Ectodermal cell (in vitro differentiated cells): ENCODE data around the gene DCC.

ENCODE experiments used
- H3K27ac ChIP-seq: 2 replicates; pipeline ENCODE4 v1.7.0; 2013; ENCODE audit warnings: mild to moderate bottlenecking, low read depth, low read length; ENCODE audit not compliant: insufficient read depth, poor library complexity, severe bottlenecking
- H3K27me3 ChIP-seq: 2 replicates; pipeline ENCODE4 v1.7.0; 2013; ENCODE audit warnings: mild to moderate bottlenecking, low read length; ENCODE audit not compliant: insufficient read depth, control insufficient read depth, poor library complexity, severe bottlenecking
- H3K36me3 ChIP-seq: one replicate; pipeline ENCODE4 v1.7.0; 2013; ENCODE audit warnings: low read length; ENCODE audit not compliant: control insufficient read depth, insufficient read depth
- H3K4me1 ChIP-seq: one replicate; pipeline ENCODE4 v1.7.0; 2013; ENCODE audit warnings: low read length; ENCODE audit not compliant: control insufficient read depth, insufficient read depth
- H3K4me3 ChIP-seq: 2 replicates; pipeline ENCODE4 v1.7.0; 2013; ENCODE audit warnings: low read depth, low read length, control low read depth; ENCODE audit not compliant: insufficient read depth
- H3K9me3 ChIP-seq: 2 replicates; pipeline ENCODE4 v1.7.0; 2013; ENCODE audit warnings: mild to moderate bottlenecking, low read length, moderate library complexity; ENCODE audit not compliant: control insufficient read depth
- WGBS, 2 experiments: methylation state at CpG; one replicate each; pipeline ENCODE4 v1.1.7; 2013; ENCODE audit warnings: missing lambda C conversion rate in 2 of 2; 5-methylcytosine and 5-hydroxymethylcytosine counted together

The DCC gene

DNA sequence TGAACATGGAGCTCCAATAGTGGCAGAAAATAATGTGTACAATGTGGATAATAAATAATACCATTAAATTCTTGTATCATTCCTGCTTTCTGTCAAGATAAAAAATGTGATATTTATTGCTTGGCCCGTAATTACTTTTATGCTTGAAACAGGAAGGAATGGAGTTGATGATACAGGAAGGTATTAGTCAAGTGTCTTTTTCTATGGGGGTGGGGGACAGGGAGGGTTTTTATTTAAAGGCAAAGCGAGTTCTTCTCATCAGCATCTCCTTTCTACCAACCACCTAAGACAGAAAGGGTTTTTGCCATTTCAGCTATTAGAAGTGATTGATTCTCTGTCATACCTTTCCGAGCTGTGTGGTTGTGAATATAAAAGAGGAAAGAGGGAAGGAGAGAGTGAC, 135.3 kb downstream of the DCC start:
- H3K27ac ChIP-seq: no peak overlapping the region
- no peak overlapping the region for H3K4me3 ChIP-seq
- peaks cover 5% of the 10 kb centered on the region for H3K9me3 ChIP-seq
- H3K36me3 ChIP-seq: no peaks in the 10 kb centered on the region
- no peaks in the 10 kb centered on the region for H3K27me3 ChIP-seq
- no peaks in the 10 kb centered on the region for H3K4me1 ChIP-seq
- WGBS, 2 experiments: 91 to 96% methylated on average over 2 of the region's 3 CpGs

DNA sequence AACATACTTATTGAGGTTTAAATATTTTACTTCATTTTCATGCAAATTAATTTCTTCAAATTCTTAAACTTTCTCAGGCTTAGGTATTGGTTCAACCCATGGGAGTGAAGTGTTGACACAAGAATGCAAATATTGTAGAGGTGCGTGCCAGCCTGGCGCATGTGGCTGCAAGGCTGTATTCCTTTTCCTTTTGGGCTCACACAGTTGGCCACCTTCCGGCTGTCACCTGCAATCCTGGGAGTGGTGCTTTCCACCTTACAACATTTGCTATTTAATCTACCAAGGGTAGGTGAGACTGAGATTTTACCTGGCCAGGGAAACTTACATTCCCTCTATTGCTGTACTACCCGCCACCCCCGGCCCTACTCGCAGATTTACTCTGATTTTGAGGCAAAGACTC, 141.1 kb downstream of the DCC start:
- peaks cover 5% of the 10 kb centered on the region for H3K9me3 ChIP-seq
- H3K36me3 ChIP-seq: no peaks in the 10 kb centered on the region
- 91 to 94% methylated on average over 6 of the region's 6 CpGs for WGBS, 2 experiments

DNA sequence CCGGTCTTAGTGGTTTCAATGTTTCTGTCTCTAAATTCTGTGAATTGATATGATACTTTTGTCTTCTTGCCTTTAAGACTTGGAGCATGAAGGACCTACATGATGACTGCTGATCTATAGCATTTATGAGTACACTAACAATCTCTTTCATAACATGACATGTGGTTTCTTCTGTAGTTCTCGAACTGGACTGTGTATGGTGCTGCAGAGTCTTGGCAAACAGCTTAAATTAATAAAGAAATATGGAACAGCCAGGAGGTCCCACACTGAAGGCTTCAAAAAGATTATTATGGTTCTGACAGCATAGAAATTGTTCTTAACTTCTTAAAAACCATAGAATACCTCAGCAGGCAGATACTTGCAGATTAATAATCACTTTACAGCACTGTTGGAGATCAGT, 145.0 kb downstream of the DCC start:
- 91 to 92% methylated on average over 2 of the region's 2 CpGs for WGBS, 2 experiments

More for the DNA sequence above, 141.1 kb downstream of the DCC start:
- Histone ChIP-seq H3K4me3 (no peak overlapping the region), H3K27ac (no peak overlapping the region), H3K27me3 (no peaks in the 10 kb centered on the region), H3K4me1 (no peaks in the 10 kb centered on the region)

DNA sequence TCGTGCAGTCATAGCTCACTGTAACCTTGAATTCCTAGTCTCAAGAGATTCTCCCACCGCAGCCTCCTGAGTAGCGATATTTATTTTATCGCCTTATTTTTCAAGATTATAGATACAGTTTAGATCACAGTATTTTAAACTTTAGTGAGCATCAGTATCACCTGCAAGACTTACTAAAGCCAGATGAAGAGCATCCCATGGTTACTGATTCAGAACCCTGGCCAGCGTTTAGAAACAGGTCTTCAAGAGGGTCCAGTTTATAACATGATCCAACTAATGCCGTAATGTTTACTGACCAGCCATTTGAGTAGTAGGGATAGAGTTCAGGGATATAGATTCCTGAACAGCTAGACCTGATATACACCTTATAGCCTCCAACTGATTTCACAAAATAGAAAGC, 146.1 kb downstream of the DCC start:
- H3K9me3 ChIP-seq: no peaks in the 10 kb centered on the region
- no peaks in the 10 kb centered on the region for H3K36me3 ChIP-seq
- H3K27me3 ChIP-seq: no peaks in the 10 kb centered on the region
- H3K4me1 ChIP-seq: no peaks in the 10 kb centered on the region
- no peak overlapping the region for H3K27ac ChIP-seq
- 90 to 97% methylated on average over 6 of the region's 6 CpGs for WGBS, 2 experiments
- no peak overlapping the region for H3K4me3 ChIP-seq

More for the DNA sequence above, 145.0 kb downstream of the DCC start:
- Histone ChIP-seq H3K36me3 (no peaks in the 10 kb centered on the region), H3K4me3 (no peak overlapping the region), H3K9me3 (no peaks in the 10 kb centered on the region), H3K27ac (no peak overlapping the region), H3K4me1 (no peaks in the 10 kb centered on the region), H3K27me3 (no peaks in the 10 kb centered on the region)

DNA sequence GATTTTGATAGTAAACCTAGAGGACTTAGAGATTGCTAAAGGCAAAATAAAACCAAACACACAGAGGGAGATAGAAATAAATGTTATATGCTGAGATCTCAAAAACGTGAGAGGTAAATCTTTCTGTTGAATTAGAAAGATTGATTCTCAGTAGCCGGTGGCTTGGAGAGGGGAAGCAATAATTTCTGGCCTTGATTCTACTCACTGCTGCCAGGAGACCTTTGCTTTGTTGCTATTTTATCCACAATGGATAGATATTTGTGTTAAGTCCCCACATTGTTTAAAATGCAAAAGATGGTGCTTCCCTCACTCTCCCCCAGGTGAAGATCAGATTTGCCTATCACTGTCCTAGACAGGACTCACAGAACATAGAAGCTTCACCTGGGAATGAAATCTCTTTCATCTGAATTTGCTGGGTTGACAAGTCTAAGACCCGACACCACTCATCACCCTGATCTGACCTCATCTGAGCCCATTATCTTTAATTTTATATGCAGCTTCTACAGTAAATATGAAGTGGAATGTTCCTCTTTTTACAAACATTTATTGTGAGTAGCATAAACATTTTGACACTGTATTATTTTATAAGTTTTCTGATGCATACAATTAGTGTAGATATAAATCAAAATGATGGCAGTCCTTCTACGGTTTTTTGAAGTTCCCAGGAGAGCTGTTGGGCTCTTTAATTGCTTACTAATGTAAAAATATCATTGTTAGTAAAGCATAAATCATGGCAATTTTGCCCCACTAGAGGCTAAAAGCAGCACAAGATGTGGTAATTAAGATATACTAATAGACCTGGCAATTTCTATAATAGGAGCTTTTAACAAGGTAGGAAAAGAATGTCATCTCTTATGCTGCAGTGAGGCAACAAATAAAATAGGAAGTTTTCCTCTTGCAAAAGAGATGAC, 149.7 kb downstream of the DCC start:
- no peak overlapping the region for H3K27ac ChIP-seq
- 91% methylated on average over 2 to 3 of the region's 4 CpGs for WGBS, 2 experiments
- H3K9me3 ChIP-seq: no peaks in the 10 kb centered on the region
- no peaks in the 10 kb centered on the region for H3K36me3 ChIP-seq
- H3K27me3 ChIP-seq: no peaks in the 10 kb centered on the region
- H3K4me1 ChIP-seq: no peaks in the 10 kb centered on the region
- H3K4me3 ChIP-seq: no peak overlapping the region

DNA sequence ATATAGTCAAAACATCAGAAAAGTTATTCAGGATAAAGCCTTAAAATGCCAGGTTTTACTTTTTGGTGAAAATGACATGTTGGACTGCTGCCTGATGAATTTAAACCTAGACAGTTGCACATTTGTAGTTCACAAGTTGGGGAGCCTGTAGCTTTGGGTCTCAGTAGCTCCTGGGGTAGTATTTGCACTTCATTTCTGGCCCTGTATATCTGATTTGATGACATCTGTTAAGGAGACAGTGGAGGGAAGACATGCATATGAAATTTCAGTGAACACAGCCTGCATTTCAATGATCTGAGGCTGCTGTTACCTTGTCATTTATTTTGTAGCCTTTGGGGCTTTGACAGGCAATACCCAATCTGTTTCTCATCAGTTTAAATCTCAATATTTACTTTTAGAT, 156.4 kb downstream of the DCC start:
- H3K9me3 ChIP-seq: no peaks in the 10 kb centered on the region
- no peaks in the 10 kb centered on the region for H3K4me1 ChIP-seq
- H3K36me3 ChIP-seq: no peaks in the 10 kb centered on the region
- no peaks in the 10 kb centered on the region for H3K27me3 ChIP-seq
- no peak overlapping the region for H3K4me3 ChIP-seq
- H3K27ac ChIP-seq: no peak overlapping the region

DNA sequence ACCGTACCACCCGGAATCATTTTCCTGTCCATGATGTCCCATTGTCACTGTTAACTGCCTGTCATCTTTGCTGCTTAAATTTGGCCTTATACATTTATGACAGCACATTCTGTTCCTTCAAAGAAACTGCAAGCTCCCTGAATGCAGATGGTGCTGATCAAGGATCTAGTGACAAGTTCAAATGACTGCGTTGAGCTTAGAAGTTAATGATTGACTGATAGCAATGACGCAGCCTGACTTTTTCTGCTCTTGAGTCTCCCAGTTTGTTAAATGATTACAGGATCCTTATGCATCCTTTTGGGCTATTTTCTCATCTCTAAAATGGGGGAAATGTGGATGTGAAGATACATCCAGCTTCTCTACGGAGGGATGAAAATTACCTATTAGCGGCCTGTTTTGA, 159.0 kb downstream of the DCC start:
- H3K36me3 ChIP-seq: no peaks in the 10 kb centered on the region
- WGBS, 2 experiments: 77 to 81% methylated on average over 6 of the region's 6 CpGs
- H3K27ac ChIP-seq: no peak overlapping the region
- no peaks in the 10 kb centered on the region for H3K9me3 ChIP-seq
- no peaks in the 10 kb centered on the region for H3K4me1 ChIP-seq
- H3K4me3 ChIP-seq: no peak overlapping the region
- H3K27me3 ChIP-seq: no peaks in the 10 kb centered on the region

DNA sequence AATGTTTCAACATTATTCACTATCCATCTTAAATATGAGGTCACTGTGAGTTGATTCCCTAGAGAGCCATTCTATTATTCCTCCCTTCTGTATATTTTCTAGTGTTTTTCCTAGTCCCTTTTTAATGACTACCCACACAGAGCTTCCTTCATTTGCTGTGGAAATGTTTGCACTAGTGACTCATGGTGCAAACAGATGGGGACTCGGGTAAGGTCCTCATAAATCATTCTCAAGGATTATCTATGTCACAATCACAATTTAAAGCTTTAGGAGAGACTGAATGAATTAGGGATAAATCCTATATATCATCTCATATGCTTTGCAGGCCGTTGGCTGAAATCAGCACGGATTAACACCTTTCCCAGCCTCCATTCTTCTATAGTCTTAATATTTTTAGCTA, 159.6 kb downstream of the DCC start:
- no peaks in the 10 kb centered on the region for H3K9me3 ChIP-seq
- no peak overlapping the region for H3K27ac ChIP-seq
- WGBS, 2 experiments: 88 to 100% methylated on average over 3 of the region's 3 CpGs
- no peaks in the 10 kb centered on the region for H3K36me3 ChIP-seq
- no peak overlapping the region for H3K4me3 ChIP-seq
- no peaks in the 10 kb centered on the region for H3K27me3 ChIP-seq
- no peaks in the 10 kb centered on the region for H3K4me1 ChIP-seq

DNA sequence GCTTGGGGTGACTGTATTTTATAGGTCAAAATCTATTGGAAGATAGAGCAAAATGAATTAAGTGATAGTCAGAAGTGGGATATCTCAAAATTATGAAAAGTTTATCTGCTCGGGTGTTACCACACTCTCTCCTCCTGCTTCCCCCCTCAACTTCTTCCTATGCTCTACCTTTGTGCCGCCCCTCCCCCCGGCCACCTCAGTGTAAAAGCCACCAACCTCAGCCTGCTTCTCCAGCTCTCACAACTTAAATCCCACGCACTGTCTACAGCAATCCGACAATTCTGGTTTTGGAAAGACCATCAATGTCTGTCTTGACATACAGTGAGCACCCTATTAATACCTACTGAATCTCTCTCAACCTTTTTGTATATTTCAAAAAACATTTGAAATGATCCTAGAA, 164.6 kb downstream of the DCC start:
- Histone ChIP-seq H3K27ac (no peak overlapping the region), H3K36me3 (no peaks in the 10 kb centered on the region), H3K4me3 (no peak overlapping the region), H3K27me3 (no peaks in the 10 kb centered on the region), H3K4me1 (no peaks in the 10 kb centered on the region), H3K9me3 (no peaks in the 10 kb centered on the region)
- 77 to 81% methylated on average over 5 of the region's 5 CpGs for WGBS, 2 experiments

DNA sequence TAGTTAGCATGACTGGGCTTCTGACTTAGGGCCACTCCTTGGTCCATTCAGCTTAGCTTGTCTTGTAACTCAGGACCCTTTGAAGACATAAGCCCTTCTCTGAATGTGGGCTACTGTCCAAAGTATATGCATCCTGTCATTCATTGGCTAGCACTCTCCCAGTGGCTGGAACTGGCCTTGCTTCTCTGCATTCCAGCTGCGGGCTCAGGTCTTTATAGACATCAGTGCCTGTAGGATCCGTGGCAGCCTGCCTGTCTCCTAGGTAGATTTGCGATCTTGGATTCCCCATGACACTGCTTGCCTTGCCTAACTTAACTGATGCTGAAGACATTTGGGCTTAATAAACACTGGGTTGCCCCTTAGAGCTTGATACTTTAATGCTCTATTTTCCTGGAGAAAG, 170.1 kb downstream of the DCC start:
- Histone ChIP-seq H3K9me3 (no peaks in the 10 kb centered on the region), H3K4me3 (no peak overlapping the region), H3K27me3 (no peaks in the 10 kb centered on the region), H3K4me1 (no peaks in the 10 kb centered on the region), H3K36me3 (no peaks in the 10 kb centered on the region), H3K27ac (no peak overlapping the region)
- 86 to 87% methylated on average over 3 of the region's 3 CpGs for WGBS, 2 experiments
